ENCODE measurements around the gene PTEN. TPM values are rescaled to one million over a fixed set of nuclear protein-coding genes. Genes with fewer than 3 reads are reported as not detected.

The PTEN gene
- total and polyA plus RNA-seq, 2 donors (not counting 3 experiments of a cell fraction or from before 2014, with no cell fraction given), result 8.0 to 76.9 TPM

DNA sequence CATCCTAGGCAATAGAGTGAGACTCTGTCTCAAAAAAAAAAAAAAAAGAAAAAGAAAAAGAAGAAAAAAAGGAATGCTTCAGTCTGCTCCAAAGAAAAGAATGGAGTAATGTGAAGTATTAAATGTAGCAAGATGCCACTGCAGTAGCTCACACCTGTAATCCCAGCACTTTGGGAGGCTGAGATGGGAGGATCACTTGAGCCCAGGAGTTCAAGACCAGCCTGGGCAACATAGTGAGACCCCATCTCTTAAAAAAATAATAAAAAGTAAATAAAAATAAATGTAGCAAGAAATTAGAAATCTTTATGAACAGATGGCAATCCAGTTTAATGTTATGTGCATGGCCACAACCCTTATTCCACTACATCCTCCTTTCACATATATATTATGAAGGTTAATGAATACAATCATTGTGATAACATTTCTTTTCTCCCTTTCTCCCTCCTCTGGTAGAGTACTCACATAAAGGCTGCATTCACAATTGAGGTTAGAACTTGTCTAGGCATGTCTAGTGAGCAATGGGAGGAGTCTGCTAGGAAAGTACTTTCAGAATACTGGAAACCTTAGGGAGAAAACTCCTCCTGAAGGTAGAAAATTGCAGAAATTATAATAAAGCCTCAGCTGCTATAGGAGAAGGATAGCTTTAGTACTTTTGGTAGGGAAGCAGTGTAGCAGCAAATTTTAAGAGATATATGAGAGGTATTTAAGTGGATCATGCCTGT, 20.5 kb upstream of the PTEN start:
- no peaks in the 10 kb centered on the region for H3K9me3 ChIP-seq (replicated peaks; ENCODE audit: control insufficient read depth, insufficient read depth, low read length)
- H3K9ac ChIP-seq (replicated peaks; ENCODE audit: extremely low read depth, insufficient read depth, low read length), result no peak overlapping the region
- dilution Hi-C loops (cut with MboI; ENCODE audit: extremely low pct_ligation_motif_present, low sequenced_read_pairs), result no loop called here
- POLR2A ChIA-PET, result no interaction called here
- no peaks in the 10 kb centered on the region for H4K20me1 ChIP-seq (replicated peaks; ENCODE audit: control insufficient read depth, extremely low read depth, insufficient read depth, low read length)
- TF ChIP-seq GATA2 (IDR thresholded peaks at IDR 0.05; ENCODE audit: insufficient read depth, insufficient read length, low read depth, low read length), result no peak
- no peak for TF ChIP-seq FOS (IDR thresholded peaks at IDR 0.05; ENCODE audit: borderline replicate concordance, insufficient read depth, low read length)
- TF ChIP-seq, protein P1, sequence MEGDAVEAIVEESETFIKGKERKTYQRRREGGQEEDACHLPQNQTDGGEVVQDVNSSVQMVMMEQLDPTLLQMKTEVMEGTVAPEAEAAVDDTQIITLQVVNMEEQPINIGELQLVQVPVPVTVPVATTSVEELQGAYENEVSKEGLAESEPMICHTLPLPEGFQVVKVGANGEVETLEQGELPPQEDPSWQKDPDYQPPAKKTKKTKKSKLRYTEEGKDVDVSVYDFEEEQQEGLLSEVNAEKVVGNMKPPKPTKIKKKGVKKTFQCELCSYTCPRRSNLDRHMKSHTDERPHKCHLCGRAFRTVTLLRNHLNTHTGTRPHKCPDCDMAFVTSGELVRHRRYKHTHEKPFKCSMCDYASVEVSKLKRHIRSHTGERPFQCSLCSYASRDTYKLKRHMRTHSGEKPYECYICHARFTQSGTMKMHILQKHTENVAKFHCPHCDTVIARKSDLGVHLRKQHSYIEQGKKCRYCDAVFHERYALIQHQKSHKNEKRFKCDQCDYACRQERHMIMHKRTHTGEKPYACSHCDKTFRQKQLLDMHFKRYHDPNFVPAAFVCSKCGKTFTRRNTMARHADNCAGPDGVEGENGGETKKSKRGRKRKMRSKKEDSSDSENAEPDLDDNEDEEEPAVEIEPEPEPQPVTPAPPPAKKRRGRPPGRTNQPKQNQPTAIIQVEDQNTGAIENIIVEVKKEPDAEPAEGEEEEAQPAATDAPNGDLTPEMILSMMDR (IDR thresholded peaks at IDR 0.05; ENCODE audit: extremely low read depth in 1 of 2, insufficient read depth in 1 of 2, low read depth in 1 of 2, low read length in 2 of 2), result no peak
- no peak for TF ChIP-seq MYC (IDR thresholded peaks at IDR 0.05; ENCODE audit: low read depth, low read length)
- TF ChIP-seq POLR2A (IDR thresholded peaks at IDR 0.05; ENCODE audit: low read depth, low read length), result no peak
- no peak for TF ChIP-seq EZH2 (IDR thresholded peaks at IDR 0.05; ENCODE audit: borderline replicate concordance, low read depth, low read length, severe bottlenecking)
- no peak for TF ChIP-seq POLR2AphosphoS5 (IDR thresholded peaks at IDR 0.05; ENCODE audit: insufficient read depth, low read depth, low read length)
- TF ChIP-seq, protein P2, sequence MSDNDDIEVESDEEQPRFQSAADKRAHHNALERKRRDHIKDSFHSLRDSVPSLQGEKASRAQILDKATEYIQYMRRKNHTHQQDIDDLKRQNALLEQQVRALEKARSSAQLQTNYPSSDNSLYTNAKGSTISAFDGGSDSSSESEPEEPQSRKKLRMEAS (IDR thresholded peaks at IDR 0.05; ENCODE audit: insufficient read depth, insufficient read length), result no peak
- TF ChIP-seq JUN (IDR thresholded peaks at IDR 0.05; ENCODE audit: borderline replicate concordance, insufficient read depth, insufficient read length, low read depth), result no peak
- H3K79me2 ChIP-seq (ENCODE audit: control insufficient read depth, insufficient read depth, low read length), result no peaks in the 10 kb centered on the region
- peak overlapping the region; percentile 30 for H2AFZ ChIP-seq (ENCODE audit: low read depth, low read length)
- no peak overlapping the region for H3K4me3 ChIP-seq (replicated peaks in 1 of 3; ENCODE audit: insufficient read depth in 1 of 3, low read depth in 1 of 3, low read length in 3 of 3)
- BruUV-seq (replicated peaks), result TSS peak; percentile 91
- DNase-seq (ENCODE audit: low read depth, low spot score) (peak; percentile 84), FAIRE-seq (peak; percentile 28)
- H3K9me1 ChIP-seq (replicated peaks; ENCODE audit: control insufficient read depth, extremely low read depth, insufficient read depth, low read length), result no peaks in the 10 kb centered on the region
- no peaks in the 10 kb centered on the region for H3K36me3 ChIP-seq (ENCODE audit: control insufficient read depth in 2 of 2, extremely low read depth in 1 of 2, insufficient read depth in 2 of 2, low read length in 2 of 2)
- peaks cover 3% of the 10 kb centered on the region for H3K4me1 ChIP-seq (ENCODE audit: control insufficient read depth, extremely low read depth, insufficient read depth, low read length)
- H3K27me3 ChIP-seq (ENCODE audit: control insufficient read depth in 2 of 2, insufficient read depth in 2 of 2, low read length in 2 of 2), result no peaks in the 10 kb centered on the region
- intact Hi-C loops (cut with micrococcal nuclease), result no loop called here
- CTCF ChIA-PET, result interaction anchor here (1.0 to 1.3 kb wide), 3 partner anchors 67 to 547 kb away, joined by 3 read pairs; no protein-coding TSS in a partner anchor
- H3K4me2 ChIP-seq (ENCODE audit: insufficient read depth, low read length), result no peak overlapping the region
- H3K27ac ChIP-seq (ENCODE audit: insufficient read depth, low read depth, low read length), result peak overlapping the region; percentile 34
